Measurements from ENCODE around the gene OR5F1.

Gene OR5F1

GRCh38 chr11:55967914-55968313 is 26.5 kb downstream of the OR5F1 start:
- ChIA-PET POLR2A (no interaction called here), CTCF (no interaction called here)
- H3K4me3 ChIP-seq (ENCODE audit: low read depth, low read length) = no peak overlapping the region
- TF ChIP-seq CTCF (IDR thresholded peaks at IDR 0.05; ENCODE audit: insufficient read depth, low read length, missing control alignments) = no peak
- no peak for DNase-seq (ENCODE audit: low read depth, low spot score)

GRCh38 chr11:55966391-55966790 is 28.0 kb downstream of the OR5F1 start:
- CTCF ChIA-PET = no interaction called here

GRCh38 chr11:55956521-55956920 is 37.9 kb downstream of the OR5F1 start:
- ChIA-PET CTCF (no interaction called here), POLR2A (no interaction called here)
- TF ChIP-seq CTCF (IDR thresholded peaks at IDR 0.05; ENCODE audit: insufficient read depth, low read length, missing control alignments) = no peak

More at GRCh38 chr11:55966391-55966790, 28.0 kb downstream of the OR5F1 start:
- no peak for TF ChIP-seq CTCF (IDR thresholded peaks at IDR 0.05; ENCODE audit: insufficient read depth, low read length, missing control alignments)
- H3K4me3 ChIP-seq (ENCODE audit: low read depth, low read length) = no peak overlapping the region
- no peak for DNase-seq (ENCODE audit: low read depth, low spot score)
- POLR2A ChIA-PET = no interaction called here

GRCh38 chr11:55949330-55949729 is 45.1 kb downstream of the OR5F1 start:
- TF ChIP-seq CTCF (IDR thresholded peaks at IDR 0.05; ENCODE audit: insufficient read depth, low read length, missing control alignments) = no peak
- CTCF ChIA-PET = no interaction called here
- DNase-seq (ENCODE audit: low read depth, low spot score) = no peak
- POLR2A ChIA-PET = no interaction called here
- H3K4me3 ChIP-seq (ENCODE audit: low read depth, low read length) = no peak overlapping the region

More at GRCh38 chr11:55956521-55956920, 37.9 kb downstream of the OR5F1 start:
- no peak for DNase-seq (ENCODE audit: low read depth, low spot score)
- H3K4me3 ChIP-seq (ENCODE audit: low read depth, low read length) = no peak overlapping the region
